GM12874 (cell line): ENCODE results near the gene MORN5.

Experiments used
- TF ChIP-seq, protein P1 (sequence below): IDR thresholded peaks from 2 replicates; pipeline ENCODE4 v1.5.1; 2011; ENCODE audit warnings: low read depth, mild to moderate bottlenecking, control low read depth, low read length, moderate library complexity; ENCODE audit not compliant: insufficient read depth

MORN5 gene

DNA sequence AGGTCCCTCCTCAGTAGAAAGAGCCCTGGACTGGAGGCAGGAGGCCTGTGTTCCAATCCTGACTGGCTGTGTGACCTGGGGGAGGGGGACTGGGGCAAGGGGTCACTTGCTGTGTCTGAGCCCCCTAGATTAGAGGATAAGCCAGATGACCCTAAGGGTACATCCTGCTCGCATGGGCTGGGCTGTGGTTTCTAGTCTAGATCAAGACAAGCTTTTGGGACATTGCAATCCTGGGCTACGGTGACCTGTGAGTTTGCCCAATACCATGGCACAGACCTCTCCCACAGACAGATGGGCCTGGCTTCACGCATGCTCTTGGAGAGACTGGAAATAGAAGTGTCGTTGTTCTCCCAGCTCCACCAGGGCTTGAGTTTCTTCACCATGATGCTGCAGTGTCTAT, 27.2 kb upstream of the MORN5 start:
- TF ChIP-seq, protein P1, sequence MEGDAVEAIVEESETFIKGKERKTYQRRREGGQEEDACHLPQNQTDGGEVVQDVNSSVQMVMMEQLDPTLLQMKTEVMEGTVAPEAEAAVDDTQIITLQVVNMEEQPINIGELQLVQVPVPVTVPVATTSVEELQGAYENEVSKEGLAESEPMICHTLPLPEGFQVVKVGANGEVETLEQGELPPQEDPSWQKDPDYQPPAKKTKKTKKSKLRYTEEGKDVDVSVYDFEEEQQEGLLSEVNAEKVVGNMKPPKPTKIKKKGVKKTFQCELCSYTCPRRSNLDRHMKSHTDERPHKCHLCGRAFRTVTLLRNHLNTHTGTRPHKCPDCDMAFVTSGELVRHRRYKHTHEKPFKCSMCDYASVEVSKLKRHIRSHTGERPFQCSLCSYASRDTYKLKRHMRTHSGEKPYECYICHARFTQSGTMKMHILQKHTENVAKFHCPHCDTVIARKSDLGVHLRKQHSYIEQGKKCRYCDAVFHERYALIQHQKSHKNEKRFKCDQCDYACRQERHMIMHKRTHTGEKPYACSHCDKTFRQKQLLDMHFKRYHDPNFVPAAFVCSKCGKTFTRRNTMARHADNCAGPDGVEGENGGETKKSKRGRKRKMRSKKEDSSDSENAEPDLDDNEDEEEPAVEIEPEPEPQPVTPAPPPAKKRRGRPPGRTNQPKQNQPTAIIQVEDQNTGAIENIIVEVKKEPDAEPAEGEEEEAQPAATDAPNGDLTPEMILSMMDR, result no peak

DNA sequence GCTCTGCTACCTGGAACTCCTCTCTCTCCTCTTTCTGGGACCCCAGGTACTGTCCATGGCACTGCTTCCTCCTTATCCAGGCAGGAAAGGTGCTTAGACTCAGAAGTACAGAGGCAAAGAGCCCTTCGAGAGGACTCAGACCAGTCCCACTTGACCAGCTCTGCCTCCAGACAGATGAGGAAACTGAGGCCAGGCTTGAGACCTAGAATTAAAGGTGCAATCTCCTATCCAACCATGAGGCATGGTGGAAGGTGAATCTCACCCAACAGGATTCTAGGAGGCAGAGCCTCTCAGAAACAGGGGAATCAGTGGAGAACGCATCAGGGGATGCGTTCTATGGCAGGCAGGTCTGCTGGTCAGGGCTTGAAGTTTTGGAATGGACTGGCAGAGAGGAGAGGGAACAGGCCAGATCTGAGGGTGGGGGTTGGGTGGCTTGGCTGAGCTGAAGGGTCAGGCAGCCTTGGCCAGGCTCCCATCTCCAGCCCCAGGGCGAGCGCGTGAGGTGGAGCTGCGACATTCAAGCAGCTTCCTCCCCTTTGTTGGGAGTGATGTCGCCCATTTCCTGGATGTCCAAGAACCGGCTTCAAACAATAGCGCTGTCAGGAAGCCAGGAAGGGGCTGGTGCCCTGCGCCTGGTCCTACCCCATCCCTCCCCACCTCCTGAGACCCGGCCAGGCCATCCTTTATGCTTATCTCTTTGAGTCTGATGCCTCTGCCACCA, 26.3 kb upstream of the MORN5 start:
- TF ChIP-seq, protein P1, result no peak

DNA sequence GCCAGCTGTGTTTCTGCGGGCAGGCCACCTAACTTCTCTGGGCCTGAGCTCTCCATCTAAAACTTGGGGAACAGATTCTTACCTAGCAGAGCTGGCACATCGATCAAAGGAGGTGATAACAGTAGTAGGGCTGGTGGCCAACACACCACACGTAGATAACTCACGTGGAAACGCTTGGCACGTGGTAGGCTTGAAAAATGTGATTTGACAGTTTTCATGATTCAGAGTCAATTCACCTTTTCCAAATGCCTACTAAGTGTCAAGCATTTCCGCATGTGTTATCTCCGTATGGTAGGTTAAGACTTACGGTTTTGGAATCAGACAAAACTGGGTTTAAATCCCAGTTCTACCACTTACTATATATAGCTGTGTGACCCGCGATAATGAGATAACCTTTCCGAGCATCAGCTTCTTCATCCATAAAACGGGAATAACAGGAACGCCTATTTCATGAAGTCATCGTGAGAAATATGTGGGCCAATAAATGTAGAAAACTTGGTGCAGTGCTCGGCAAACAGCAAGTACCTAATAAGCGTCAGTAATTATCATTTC, 25.6 kb upstream of the MORN5 start:
- TF ChIP-seq, protein P1, result no peak

DNA sequence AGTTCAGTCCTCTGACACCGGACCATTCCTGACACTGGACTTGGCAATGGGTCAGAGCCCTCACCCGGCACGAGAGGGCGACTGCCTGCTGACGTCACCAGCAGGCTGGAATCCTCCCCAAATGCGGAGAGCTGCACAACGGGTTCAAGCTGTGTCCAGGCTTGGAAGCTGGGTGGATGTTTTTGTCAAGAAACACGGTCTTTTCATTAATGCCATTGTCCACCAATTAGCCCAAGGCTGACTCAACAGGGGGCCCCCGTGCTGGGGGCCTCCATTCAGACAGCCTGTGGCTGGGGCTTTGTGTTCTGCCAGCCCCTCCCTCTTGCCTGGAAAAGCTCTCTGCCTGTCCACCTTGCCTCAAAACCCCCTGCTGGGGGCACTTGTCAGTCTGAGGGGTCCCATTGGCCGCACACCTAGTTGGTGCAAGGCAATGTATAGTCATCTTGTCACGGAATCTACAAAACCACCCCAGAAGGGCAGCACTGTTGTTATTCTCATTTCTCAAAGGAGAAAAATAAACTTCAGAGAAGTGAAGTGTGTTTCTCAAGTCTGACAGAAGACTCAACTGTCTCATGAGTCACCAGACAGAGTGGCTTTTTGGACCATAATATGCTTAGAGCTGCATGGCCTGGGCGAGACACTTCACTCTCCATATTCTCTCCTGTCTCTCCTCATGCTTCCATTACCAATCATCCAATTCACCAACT, 24.7 kb upstream of the MORN5 start:
- TF ChIP-seq, protein P1, result no peak

DNA sequence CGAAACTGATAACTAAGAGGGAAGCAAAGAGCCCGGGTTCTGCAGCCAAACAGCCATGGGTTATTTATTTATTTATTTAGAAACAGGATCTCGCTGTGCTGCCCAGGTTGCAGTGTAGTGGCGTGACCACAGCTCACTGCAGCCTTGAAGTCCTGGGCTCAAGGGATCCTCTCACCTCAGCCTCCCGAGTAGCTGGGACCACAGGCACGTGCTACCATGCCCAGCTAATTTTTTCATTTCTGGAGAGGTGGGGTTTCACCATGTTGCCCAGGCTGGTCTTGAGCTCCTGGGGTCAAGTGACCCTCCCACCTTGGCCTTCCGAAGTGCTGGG, 24.2 kb upstream of the MORN5 start:
- TF ChIP-seq, protein P1, result no peak

DNA sequence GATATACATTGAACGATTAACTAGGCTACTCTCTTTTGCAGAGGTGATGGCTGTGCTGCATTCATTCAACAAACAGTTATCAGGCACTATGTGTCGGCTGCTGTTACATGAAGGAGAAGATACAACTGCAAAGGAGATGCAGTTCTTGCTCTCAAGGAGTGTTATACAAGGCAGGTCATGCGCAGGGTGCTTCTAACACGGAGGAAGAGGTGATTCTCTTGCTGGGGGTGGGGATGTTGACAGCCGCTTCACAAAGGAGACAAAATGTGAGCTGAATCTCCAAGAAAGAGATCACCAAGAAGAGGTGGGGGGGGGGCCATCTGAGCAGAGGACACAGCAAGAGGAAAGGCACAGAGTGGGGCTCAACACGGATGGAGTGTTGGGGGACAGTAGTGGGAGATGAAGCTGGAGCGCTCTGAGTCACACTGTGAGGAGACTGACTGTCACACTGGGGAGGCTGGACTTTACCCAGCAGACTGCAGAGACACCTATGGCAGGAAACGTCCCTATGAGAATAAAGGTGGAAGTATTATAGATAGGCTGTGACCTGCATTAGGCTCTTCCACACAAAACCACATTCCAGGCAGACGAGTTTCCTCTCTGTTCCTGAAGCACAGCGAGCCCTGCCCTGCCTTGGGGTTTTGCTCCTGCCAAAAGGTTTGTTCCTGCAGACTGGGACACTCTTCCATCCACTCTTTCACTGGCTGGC, 21.0 kb upstream of the MORN5 start:
- TF ChIP-seq, protein P1, result no peak

DNA sequence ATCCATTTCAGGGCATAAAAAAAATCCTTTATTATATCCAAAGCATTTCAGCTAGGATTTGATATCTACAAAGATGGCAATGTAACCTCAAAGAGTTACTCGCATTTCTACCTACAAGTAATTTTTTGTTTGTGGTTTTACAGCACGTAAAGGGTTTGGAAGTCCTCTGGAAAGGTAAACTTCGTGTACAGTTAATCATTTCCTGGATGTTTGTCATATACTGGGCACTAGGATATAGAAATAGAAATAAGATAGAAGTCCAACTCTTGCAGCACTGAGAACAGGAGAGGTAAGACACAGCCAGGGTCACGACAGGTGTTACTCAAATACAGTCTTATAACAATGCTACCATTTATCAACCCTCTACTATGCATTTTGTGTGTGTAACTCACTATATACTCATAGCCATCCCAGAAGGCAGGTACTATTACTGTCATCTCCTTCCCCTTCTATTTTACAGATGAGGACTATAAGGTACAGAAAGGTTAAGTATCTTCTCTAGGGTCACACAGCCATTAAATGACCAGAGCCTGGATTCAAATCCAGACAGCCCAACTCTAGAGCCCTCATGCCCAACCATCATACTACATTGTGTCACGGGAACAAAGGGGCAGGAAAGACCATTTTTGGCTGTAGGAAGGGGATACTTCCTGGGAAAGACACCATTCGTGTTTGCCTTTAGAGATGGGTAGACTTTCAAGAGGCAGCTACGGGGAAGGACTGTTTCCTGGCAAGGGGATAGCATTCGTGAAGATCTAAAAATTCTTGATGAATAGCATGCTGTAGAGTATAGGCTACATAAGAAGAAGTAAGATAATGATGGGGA, 19.1 kb upstream of the MORN5 start:
- TF ChIP-seq, protein P1, result no peak
